Activated CD4-positive, alpha-beta T cell treated with anti-CD3 and anti-CD28 coated beads, Interleukin-2, Interleukin-4, amounts not matched to agents 100 ng/mL and 50 ng/mL, durations not matched to agents 16 hours and 8 hours (primary cell): ENCODE data around the gene UBE2Q1.

ENCODE experiments used
- DNase-seq: peaks from one replicate; pipeline ENCODE4 v3.0.0-alpha.2; 2020; ENCODE audit warnings: low spot score

The UBE2Q1 gene

DNA sequence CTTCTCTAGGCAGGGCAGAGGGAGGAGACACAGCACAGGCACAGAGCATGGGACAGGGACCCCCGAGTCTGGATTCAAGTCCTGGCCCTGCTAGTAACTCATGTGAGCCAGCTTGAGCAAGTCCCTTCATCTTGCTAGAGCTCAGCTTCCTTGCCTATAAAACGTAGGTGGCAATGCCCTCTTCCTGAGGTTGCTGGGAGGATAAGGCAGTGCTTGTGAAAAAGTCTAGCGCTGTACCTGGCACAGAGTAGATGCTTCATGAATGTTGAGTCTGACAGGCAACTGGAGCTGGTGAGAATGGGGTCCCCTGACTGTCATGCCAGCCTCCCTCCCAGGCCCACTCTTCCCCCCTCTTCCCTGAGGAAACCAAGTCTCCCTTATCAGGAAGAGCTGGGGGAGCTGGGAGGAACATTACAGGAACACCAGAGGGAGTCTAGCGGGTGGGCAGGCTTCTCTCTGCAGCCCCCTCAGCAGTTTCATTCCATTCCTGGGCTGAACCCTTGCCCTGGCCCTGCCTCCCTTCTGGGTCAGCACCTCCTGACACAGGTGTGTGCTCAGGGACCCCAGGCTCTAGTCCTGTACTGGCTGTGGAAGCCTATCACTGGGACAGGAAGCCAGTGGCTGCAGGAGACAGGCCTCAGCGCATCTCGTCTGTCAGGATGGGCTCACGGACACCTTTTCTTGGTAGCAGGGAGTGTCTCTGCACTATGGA is 19.0 kb upstream of the UBE2Q1 start:
- DNase-seq, result no peak

DNA sequence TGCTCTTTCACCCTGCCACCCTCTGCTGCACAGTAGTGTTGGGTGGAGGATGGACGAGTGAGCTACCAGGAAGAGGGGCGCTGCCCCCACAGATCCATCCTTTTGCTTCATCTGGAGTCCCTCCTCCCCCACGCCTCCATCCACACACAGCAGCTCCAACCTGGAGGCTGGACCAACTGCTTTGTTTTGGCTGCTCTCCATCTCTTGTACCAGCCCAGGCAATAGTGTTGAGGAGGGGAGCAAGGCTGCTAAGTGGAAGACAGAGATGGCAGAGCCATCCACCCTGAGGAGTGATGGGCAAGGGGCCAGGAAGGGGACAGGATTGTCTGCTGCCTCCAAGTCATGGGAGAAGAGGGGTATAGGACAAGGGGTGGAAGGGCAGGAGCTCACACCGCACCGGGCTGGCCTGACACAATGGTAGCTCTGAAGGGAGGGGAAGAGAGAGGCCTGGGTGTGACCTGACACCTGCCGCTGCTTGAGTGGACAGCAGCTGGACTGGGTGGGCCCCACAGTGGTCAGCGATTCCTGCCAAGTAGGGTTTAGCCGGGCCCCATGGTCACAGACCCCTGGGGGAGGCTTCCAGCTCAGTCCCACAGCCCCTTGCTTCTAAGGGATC is 17.6 kb upstream of the UBE2Q1 start:
- no peak for DNase-seq

DNA sequence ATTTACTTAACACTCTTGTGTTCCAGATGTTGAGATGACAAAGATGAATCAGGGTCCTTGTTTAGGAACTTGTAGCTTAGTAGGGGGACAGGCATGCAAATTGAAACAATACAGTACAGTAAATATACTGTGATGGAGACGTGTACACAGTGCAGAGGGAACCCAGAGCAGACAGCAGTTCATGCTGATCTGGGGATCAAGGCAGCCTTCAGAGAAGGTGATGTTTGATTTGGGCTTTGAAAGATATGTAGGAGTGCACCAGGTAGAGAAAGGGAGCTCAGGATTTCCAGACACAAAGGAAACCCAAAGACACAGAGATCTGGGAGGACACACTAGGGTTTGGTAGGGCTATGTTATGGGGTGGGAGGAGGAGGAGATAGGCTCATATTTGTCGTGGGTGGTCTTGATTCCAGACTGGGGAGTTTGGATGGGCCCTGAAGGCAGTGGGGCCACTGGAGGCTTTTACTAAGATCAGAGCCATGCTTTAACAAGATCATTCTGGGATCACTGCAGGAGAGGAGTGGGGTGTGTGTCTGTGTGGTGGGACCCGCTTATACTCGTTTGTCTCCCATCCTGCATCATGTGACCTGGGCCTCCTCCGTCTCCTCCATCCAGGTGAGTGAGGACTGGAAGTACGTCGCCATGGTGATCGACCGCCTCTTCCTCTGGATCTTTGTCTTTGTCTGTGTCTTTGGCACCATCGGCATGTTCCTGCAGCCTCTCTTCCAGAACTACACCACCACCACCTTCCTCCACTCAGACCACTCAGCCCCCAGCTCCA is 16.9 kb upstream of the UBE2Q1 start:
- DNase-seq, result no peak

DNA sequence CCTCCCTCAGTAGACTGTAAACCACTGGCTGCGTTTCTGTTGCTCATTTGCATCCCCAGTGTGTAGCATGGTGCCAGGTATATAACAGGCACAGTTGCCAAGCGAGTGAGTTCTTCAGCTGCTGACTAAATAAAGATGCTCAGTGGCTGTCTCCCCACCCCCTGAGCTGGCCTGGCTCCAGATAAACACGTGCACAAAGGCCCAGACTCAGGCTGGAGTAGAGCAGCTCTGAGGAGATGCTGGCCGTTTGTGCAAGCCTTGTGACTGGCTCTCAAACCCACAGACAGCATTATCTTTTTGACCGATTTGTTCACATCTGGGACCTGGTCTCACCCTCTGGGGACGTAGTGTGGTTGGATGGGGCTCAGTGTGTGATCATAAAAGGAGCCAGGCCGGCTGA is 16.3 kb upstream of the UBE2Q1 start:
- DNase-seq, result no peak

DNA sequence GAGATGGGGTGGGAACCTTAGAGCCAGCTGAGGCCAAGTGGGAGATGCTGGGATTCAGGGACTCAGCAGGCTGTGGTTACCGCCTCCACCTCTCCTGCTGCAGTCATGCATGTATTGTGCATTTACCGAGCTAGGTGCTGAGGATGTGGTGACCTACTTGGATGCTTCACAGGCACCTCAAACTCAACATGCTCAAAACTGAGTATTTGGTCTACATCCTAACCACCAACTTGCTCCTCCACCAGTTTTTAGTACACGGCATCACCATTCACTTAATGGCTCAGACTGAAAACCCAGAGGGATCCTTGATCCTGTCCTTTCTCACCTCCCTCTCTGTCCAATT is 14.7 kb upstream of the UBE2Q1 start:
- DNase-seq, result no peak

DNA sequence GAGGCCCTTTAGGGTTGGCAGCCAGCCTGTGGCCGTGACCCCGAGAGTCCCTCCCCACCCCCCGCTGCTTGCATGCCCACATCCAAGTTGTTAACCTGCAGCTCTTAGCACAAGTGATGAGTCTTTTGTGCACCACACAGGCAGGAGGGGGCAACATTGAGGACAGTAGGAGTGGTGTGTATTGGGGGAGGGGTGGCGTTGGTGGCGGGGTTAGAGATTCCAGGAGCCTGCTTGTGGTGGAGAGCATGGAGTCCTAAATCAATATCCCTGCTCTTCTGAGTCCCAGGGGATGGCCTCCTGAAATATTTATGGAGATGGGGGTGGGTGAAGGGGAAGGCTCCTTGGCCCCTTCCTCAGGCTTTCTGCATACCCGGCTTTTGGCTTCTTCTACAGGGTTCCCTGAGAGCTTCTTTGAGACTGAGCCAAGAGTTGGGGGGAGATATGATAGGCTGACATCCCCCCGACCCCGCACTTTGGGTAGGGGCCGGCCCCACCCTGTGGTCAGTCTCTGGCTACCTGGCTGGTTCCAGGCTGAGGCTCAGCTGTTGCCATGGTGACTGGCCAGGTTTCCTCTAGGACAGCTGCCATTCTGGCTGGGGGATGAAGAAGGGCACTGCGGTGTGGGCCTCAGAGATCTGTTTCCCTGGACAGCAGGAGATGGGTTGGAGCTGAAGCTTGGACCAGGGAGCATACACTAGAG is 14.2 kb upstream of the UBE2Q1 start:
- no peak for DNase-seq

DNA sequence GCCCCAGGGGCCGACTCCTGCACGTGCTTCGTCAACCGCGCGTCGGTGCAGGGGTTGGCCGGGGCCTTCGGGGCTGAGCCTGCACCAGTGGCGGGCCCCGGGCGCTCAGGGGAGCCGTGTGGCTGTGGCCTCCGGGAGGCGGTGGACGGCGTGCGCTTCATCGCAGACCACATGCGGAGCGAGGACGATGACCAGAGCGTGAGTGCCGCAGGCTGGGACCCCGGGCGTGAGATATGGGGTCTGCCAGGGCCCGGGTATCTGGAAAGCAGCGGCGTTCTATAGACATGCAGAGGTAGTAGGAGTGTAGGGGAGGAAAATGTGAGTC is 13.5 kb upstream of the UBE2Q1 start:
- no peak for DNase-seq

DNA sequence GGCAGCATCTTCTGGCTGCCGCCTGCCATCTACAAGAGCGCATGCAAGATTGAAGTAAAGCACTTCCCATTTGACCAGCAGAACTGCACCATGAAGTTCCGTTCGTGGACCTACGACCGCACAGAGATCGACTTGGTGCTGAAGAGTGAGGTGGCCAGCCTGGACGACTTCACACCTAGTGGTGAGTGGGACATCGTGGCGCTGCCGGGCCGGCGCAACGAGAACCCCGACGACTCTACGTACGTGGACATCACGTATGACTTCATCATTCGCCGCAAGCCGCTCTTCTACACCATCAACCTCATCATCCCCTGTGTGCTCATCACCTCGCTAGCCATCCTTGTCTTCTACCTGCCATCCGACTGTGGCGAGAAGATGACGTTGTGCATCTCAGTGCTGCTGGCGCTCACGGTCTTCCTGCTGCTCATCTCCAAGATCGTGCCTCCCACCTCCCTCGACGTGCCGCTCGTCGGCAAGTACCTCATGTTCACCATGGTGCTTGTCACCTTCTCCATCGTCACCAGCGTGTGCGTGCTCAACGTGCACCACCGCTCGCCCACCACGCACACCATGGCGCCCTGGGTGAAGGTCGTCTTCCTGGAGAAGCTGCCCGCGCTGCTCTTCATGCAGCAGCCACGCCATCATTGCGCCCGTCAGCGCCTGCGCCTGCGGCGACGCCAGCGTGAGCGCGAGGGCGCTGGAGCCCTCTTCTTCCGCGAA is 12.9 kb upstream of the UBE2Q1 start:
- no peak for DNase-seq

DNA sequence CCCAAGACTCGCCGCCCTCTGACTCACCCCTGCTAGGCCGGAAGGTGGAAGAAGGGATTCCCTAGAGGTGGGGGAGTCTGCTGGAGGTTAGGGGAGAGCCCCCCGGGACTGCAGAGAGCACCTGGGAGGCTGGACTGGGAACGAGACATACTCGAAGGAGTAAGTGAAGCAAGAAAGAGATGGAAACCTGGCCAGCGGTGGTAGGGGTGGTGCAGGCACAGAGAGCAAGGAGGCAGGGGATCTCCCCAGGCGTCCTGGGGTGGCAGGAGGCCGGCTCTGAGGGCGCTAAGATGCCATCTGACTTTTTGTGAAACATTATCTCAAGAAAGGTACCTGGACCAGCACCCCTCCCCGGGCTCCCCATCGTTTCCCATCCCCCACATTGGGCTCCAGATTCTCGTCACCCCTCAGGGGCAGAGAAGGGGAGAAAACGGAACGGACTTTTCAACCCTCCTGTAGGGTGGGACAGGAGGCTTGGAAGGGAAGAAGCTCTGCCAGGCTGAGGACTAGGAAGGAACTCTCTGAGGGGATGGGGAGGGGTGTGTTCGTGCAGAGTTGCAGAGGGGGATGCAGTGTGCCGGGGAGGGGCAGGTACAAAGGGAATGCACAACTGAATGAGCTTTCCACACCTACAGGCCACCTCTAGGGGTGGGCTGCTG is 9.8 kb upstream of the UBE2Q1 start:
- DNase-seq, result no peak

DNA sequence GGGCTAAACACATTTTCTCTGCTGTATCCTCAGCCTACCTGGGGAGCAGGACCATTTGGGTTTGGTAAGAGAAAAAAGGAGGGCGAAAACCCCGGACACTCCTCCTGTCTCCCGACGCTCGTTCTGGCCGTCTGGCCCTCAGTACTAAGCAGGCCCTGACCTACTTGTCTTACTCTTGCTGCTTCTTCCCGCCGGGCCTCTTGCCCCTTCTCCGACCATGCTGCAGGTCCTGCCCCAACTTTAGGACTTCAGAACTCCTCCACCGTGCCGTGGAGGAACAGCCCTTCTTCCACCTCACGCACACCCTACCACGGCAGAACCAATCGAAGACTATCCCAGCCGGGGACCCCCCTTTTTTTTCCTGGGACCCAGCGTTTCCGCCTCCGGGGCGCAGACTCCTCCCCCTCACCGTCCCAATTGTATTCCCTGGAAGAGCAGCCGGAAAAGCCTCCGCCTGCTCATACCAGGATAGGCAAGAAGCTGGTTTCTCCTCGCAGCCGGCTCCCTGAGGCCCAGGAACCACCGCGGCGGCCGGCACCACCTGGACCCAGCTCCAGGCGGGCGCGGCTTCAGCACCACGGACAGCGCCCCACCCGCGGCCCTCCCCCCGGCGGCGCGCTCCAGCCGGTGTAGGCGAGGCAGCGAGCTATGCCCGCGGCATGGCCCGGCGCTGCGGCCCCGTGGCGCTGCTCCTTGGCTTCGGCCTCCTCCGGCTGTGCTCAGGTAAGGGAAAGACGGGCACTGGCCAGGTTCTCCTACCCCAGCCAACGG is 9.1 kb upstream of the UBE2Q1 start, which contains the start of gene CHRNB2:
Gene CHRNB2, plus strand, starts transcription at position 393 of the 771 bp plus-strand sequence. Its CDS starts 267 bp downstream, at position 660.
- peak; percentile 46 for DNase-seq

DNA sequence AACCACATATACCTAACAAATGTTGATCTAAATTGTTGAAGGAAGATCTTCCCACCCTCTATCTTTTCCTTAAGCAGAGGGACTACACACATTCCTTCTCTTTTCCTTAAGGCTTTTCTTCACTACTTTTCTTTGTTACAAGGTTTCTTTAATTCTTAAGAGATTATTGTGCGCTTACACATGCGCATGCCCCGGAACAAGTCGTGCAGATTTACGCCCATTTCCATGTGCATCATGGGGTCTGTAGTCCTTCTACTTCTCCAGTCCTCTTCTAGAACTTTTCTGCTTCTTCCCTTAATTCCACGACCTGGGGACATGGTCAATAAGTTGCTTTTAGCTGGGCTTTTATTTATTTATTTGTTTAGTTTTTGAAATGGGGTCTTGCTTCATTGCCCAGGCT is 7.4 kb upstream of the UBE2Q1 start:
- no peak for DNase-seq

DNA sequence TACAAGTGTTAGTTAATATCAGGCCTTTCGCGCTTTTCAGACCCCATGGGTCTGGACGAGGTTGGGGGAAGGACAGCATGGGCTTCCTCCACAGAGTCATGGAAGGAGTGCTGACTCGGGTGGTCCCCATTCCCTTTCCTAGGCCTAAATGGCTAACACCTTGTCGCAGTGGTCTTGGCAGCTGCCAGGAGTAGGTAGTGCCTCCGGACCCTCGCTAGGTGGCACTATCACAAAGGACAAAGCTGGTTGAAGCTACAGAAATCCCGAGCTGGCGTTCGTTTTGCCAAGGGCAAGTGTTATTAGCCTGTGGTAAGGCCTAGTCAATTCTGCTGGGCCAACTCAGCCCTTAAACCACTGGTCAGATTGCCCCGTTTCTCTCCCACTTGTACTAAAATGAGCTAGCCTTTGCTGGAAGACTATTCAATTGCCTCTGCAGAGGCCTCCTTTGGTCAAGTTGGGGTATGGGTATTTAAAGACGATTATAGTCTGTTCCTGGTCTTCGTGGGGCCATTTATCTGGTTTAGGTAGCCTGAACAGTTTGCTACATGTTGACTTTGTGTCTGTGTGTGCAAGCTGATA is 1.1 kb upstream of the UBE2Q1 start:
- DNase-seq, result peak; percentile 91

DNA sequence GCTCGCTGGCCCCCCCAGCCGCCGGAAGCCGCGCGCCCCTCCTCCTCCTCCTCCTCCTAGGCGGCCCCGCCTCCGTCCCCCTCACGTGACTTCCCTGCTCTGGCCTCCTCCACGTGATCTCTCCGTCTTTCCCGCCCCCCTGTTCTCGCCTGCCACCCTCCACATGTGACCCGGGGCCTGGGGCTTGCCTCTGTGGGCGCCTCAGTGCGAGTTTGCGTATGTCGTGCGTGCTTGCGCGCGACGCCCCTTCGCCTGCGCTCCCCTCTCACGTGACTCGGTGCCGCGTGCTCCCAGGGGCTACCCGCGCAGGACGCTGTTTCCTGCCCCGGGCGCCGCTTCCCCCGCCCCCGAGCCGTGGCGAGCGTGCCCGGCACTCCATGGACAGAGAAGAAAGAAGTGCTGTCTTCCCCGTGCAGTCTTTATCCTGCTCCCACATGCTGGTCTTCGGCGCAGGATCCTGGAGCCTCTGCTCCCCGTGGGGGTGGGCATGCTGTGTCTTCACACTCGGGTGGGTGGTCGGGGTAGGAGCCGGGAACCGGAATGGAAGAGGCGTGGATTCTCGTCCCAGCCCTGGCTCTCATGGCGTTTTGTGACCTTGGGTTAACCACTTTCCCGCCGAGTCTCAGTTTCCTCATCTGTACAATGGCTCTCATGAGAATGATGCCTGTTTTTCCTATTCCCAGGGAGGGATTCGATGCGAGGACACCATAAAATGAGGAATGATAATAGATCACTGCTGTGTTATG is 431 bp upstream of the UBE2Q1 start:
- peak; percentile 99 for DNase-seq

DNA sequence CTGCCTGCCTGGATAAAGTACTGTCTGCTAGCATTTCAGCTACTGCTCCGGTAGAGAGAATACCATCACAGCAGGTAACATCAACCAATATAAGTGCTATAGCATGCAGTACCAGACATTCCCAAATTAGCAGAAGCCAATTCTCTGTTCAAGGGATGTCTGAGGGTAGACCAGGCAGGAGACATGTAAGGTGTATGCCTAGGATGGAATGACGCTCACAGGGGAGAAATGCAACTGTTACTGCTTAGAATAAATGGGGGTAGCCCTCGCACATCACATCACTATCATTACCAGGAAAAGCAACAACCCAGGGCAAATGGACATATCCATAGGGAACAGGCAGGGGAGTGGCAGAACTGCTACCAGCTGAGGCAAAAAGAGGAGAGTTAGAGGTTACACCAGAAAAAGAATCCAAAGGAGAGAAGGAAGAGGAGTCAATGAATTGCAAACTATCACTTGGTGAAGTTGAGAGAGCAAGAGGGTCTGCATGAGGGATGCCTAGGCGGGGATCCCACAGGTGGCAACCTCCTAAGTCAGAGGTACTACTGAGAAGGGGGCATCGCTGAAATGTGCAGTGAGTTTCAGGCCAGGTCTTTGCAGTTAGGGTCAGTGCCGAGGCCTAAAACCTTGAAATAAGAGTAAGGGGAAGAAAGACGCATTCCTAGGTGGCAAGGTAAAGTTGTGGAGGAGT is 1.1 kb downstream of the UBE2Q1 start:
- DNase-seq, result no peak

DNA sequence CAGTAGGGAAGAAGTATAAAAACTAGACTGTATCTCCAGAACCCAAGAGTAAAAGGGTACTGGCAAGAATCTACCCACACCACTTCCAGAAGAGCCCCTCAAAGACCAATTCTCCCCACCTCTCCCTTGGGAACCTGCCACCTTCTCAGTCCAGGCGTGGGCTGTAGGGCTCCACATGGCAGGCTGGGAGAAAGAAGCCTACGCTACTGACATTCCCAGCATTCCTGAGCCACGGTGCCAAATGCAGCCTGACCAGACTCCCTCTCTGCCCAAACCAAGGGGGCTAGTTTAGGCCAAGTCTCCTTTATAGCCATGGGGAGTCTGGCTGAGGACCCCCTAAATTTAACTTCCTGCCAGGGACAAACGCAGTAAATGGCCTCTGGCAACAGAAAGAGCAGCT is 2.0 kb downstream of the UBE2Q1 start:
- no peak for DNase-seq

DNA sequence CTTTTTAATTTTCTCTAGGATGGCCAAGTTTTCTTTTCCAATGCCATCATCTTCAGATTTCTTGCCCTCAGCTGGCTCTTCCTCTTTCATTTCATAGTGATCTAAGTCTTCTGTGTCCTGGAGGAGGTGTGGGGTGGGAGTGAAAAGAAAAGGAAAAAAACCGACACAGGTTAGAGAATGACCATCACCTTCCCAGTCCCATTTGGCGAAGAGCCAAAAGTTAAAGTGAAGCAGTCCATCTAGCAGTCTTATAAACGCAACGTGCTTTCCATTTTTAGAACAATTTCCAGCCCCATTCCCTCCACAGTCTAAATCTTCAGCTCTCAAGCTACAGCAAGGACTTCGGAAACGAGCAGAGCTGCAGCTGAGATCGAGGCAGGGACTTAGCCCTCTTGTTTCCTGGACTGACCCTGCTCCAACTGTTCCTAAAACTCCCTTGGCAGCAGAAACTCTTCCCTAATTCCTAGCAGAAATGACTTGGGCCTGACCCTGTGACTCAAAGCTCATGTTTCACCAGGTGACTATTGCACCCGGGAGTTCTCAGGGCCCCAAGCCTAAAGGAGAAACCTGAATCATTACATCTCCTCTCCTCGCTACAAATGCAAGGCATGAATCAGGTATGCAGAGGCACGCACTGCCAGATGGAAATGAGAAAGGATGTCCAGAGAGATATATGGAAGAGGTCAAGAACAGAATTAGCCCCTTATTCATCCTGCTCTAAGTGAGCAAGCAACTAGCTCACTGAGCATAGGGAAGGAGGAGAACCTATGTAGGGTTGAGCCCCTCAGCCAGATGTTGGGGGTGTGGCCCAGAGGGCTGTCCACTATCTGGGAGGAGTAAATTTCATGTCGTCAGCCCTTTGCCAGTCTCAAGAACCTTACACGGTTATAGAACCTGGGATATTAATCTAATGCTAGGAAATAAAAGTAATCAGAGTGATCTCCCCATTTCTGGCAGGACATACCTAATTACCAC is 5.1 kb downstream of the UBE2Q1 start:
- no peak for DNase-seq

DNA sequence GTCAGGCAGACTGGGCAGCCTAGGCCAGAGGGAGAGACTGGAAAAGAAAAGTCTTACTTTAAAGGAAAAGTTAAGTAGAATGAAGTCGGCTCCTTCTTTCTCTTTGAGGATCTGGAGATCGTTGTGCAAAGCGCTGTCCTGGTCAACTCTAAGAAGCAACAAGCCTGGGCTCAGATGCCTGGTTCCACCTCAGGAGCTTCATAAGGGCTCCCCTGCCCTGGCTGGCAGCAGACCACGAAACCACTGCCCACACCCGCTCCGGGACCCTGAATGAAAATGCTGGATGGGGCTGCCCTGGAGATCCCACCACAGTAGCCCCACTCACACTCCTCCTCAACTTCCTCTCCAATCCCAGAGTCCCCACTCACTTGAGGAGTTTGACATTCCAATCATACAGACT is 6.4 kb downstream of the UBE2Q1 start:
- DNase-seq, result no peak

DNA sequence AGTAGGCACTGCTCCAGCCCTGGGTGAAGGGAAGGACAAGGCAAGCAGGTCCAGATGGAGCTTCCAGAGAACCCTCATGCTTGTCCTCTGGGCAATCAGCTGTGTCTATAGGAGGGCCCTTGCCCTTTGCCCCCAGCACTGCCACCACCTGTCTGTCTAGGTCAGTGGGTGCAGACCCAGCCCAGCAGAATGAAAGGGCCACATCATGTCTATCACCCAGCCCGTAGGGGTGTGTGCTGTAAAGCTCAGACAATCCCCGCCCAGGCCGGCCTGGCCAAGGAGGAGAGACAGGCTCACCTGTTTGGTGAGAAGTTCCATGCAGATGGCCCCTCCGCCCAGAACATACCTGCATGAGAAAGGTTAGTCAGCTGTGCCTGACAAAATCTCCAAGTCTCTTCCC is 7.0 kb downstream of the UBE2Q1 start:
- no peak for DNase-seq
